OCI-LY3 (cell line): ENCODE data around the gene COMT.

Experiments used
- H2AFZ ChIP-seq: fragments of 200-600, 300-600 bp; shearing (Covaris generic); 2 replicates; pipeline ENCODE4 v1.6.0; 2014; ENCODE audit warnings: antibody characterized with exemption, low read depth, low read length
- H3K27ac ChIP-seq: fragments of 200-600, 300-600 bp; sonication (generic); 2 replicates; pipeline ENCODE4 v1.5.1; 2014; ENCODE audit warnings: mild to moderate bottlenecking, low read length, moderate library complexity, mixed read lengths
- H3K27me3 ChIP-seq: fragments of 200-600, 300-600 bp; sonication (generic); 2 replicates; pipeline ENCODE4 v1.6.1; 2014; ENCODE audit warnings: low read depth, low read length, mixed read lengths
- H3K36me3 ChIP-seq: fragments of 200-600, 300-600 bp; sonication (generic); replicated peaks from 2 replicates; pipeline ENCODE3; 2014; ENCODE audit warnings: low read depth, low read length, mixed read lengths
- H3K4me1 ChIP-seq: fragments of 300-600, 200-600 bp; sonication (generic); 2 replicates; pipeline ENCODE4 v1.6.1; 2014; ENCODE audit warnings: low read length, mixed read lengths
- H3K4me2 ChIP-seq: fragments of 200-600, 300-600 bp; sonication (generic); 2 replicates; pipeline ENCODE4 v1.6.1; 2014; ENCODE audit warnings: low read length, mixed read lengths
- H3K4me3 ChIP-seq: fragments of 300-600, 200-600 bp; sonication (generic); 2 replicates; pipeline ENCODE4 v1.5.1; 2014; ENCODE audit warnings: antibody characterized with exemption, mild to moderate bottlenecking, low read length, moderate library complexity
- H3K79me2 ChIP-seq: fragments of 300-600, 200-600 bp; shearing (Covaris generic); 2 replicates; pipeline ENCODE4 v1.6.1; 2014; ENCODE audit warnings: mild to moderate bottlenecking, low read length, mixed read lengths
- H3K9ac ChIP-seq: fragments of 300-600, 200-600 bp; shearing (Covaris generic); 2 replicates; pipeline ENCODE4 v1.6.0; 2014; ENCODE audit warnings: mild to moderate bottlenecking, low read length, moderate library complexity
- H3K9me3 ChIP-seq: fragments of 200-600, 300-600 bp; shearing (Covaris generic); 2 replicates; pipeline ENCODE4 v1.6.1; 2014; ENCODE audit warnings: low read length, mixed read lengths; ENCODE audit not compliant: insufficient read depth
- H4K20me1 ChIP-seq: fragments of 200-600, 300-600 bp; sonication (generic); 2 replicates; pipeline ENCODE4 v1.6.1; 2016; ENCODE audit warnings: low read length, mixed read lengths; ENCODE audit not compliant: insufficient read depth
- CTCF ChIP-seq: fragments of 200-600, 300-600 bp; sonication (generic); IDR thresholded peaks from 2 replicates; pipeline ENCODE4 v1.5.1; 2014; ENCODE audit warnings: antibody characterized with exemption, low read length, low read depth
- EZH2phosphoT487 ChIP-seq: fragments of 200-600 bp; shearing (Covaris generic); IDR thresholded peaks from 2 replicates; pipeline ENCODE4 v1.6.1; 2018; ENCODE audit warnings: antibody characterized with exemption, mixed run types, low read depth

Gene COMT

GRCh38 chr22:19910180-19910744 lies 31.3 kb upstream of the COMT start:
- Histone ChIP-seq H3K36me3 (peaks cover 19% of the 10 kb centered on the region), H2AFZ (no peak overlapping the region), H4K20me1 (no peaks in the 10 kb centered on the region), H3K9me3 (no peaks in the 10 kb centered on the region), H3K27ac (no peak overlapping the region), H3K27me3 (no peaks in the 10 kb centered on the region), H3K9ac (no peak overlapping the region), H3K79me2 (no peaks in the 10 kb centered on the region), H3K4me3 (no peak overlapping the region), H3K4me2 (no peak overlapping the region), H3K4me1 (no peaks in the 10 kb centered on the region)
- TF ChIP-seq CTCF = no peak
- TF ChIP-seq EZH2phosphoT487 = no peak

GRCh38 chr22:19911540-19912270 lies 29.9 kb upstream of the COMT start:
- Histone ChIP-seq H3K36me3 (peaks cover 19% of the 10 kb centered on the region), H3K9me3 (no peaks in the 10 kb centered on the region), H4K20me1 (no peaks in the 10 kb centered on the region), H3K9ac (no peak overlapping the region), H3K4me1 (no peaks in the 10 kb centered on the region), H3K4me3 (no peak overlapping the region), H2AFZ (no peak overlapping the region), H3K79me2 (no peaks in the 10 kb centered on the region), H3K4me2 (no peak overlapping the region), H3K27ac (no peak overlapping the region), H3K27me3 (no peaks in the 10 kb centered on the region)
- TF ChIP-seq EZH2phosphoT487 (no peak), CTCF (no peak)

- TF ChIP-seq EZH2phosphoT487 (no peak), CTCF (no peak)
- Histone ChIP-seq H3K9ac (no peak overlapping the region), H3K79me2 (no peaks in the 10 kb centered on the region), H3K9me3 (no peaks in the 10 kb centered on the region), H3K27me3 (no peaks in the 10 kb centered on the region), H3K36me3 (peaks cover 21% of the 10 kb centered on the region), H2AFZ (no peak overlapping the region), H3K4me2 (no peak overlapping the region), H3K4me3 (no peak overlapping the region), H3K4me1 (no peaks in the 10 kb centered on the region), H4K20me1 (no peaks in the 10 kb centered on the region), H3K27ac (no peak overlapping the region)
These were observed 29.1 kb upstream of the COMT start for GRCh38 chr22:19912271-19912999.

DNA sequence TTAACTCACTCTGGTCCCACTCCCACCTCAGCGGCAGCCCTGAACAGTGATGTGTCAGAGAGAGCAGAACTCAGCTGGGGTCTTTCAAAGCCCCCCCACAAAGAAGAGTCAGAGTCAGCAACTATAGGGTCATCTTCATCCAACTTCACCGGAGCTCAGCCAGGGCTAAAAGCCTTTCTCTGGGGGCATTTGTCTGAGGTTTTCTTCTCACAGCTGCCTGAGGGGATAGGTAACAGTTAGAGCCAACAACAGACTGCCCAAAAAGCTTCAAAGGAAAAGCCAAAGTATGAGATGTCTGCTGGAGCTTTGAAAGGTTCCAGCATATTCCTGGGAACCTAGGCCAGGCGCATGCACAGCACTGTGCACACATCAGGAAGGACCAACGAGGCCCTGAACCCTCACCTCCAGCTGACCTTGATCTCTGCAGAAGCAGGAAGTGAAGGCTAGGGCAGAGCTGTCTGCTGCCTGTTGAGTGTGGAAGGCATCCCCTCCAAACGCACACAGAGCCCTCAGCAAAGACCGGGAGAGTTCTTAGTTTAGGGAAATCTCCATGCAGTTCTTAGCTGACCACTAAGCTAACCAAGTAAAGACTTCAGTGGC lies 28.1 kb upstream of the COMT start:
- no peaks in the 10 kb centered on the region for H3K4me1 ChIP-seq
- H4K20me1 ChIP-seq = no peaks in the 10 kb centered on the region
- H3K4me3 ChIP-seq = no peak overlapping the region
- no peak overlapping the region for H3K9ac ChIP-seq
- no peaks in the 10 kb centered on the region for H3K27me3 ChIP-seq
- H3K27ac ChIP-seq = no peak overlapping the region
- no peak for TF ChIP-seq CTCF
- no peak for TF ChIP-seq EZH2phosphoT487
- H3K4me2 ChIP-seq = no peak overlapping the region
- no peaks in the 10 kb centered on the region for H3K9me3 ChIP-seq
- no peak overlapping the region for H2AFZ ChIP-seq
- no peaks in the 10 kb centered on the region for H3K79me2 ChIP-seq
- H3K36me3 ChIP-seq = peaks cover 28% of the 10 kb centered on the region
